ENCODE data around the gene FBXO10. TPM values are rescaled to one million over a fixed set of nuclear protein-coding genes. Genes with fewer than 3 reads are reported as not detected.
"Not testable (repeated sequence)": the region's sequence is repeated elsewhere in the genome, so short reads cannot be mapped to it uniquely, and the experiment has no call there.

The FBXO10 gene
- total RNA-seq, 4 donors from 2014 or later: 4.2 to 16.5 (median 6.8) TPM

DNA sequence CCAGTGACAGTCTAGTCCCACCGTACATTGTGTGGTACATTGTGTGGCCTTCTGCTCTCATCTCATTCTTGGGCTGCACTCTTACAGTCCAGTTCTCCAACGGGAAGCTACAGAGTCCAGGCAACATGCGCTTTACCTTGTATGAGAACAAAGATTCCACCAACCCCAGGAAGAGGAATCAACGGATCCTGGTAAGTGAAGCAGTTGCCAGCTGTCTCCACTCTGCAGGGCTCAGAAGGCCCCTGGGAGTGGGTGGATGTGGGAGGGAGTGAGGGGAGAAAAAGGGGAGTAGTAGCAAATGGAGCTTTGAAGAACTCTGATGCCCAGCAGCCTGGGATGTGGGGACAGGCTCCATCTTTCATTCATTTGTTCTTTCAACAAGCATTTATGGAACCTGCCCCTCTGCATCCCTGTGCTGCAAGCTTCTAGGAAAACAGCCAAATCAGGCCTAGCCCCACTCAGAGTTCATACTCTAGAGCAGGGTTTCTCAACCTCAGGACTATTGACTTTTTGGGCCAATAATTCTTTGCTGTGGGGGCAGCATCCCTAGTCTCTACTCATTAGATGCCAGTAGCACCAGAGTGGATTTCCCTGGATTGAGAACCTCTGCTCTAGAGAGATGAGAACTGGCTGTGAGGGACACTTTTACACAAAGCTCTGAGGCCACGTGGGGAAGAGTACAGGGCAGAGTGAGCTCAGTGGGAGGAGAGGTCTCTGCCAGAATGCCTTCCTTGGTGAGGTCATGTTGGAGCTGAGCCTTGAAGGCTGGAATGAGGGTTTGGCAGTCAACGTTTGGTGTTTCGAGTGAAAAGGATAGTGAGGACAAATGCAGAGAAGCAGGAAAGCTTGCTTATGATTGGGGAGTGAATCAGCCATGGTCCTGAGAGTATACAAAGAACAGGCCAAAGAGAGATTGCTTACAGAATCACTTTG lies 89.3 kb downstream of the FBXO10 start:
- TF ChIP-seq POLR2A (IDR thresholded peaks at IDR 0.05) (no peak), POLR2AphosphoS5 (IDR thresholded peaks at IDR 0.05) (peak in 2 of 3 donors; percentile 12 to 55)
- Histone ChIP-seq H3K9me3 (no peaks in the 10 kb centered on the region), H3K36me3 (peaks cover 0 to 19% (median 0%) of the 10 kb centered on the region in 4 donors), H3K4me3 (peak overlapping the region in 3 of 4 donors; percentile 62 to 90 (median 64)), H3K27ac (peak overlapping the region; percentile 82 to 88 (median 86)), H3K27me3 (no peaks in the 10 kb centered on the region), H3K4me1 (peaks cover 16 to 23% (median 19%) of the 10 kb centered on the region in 4 donors)
- intact Hi-C loops (cut with DNase I; ENCODE audit: low total_unique reads): no loop called here
- WGBS, 2 donors (ENCODE audit: low coverage in 1 of 2): 12 to 40% methylated on average over 3 to 7 of the region's 7 CpGs
- peak; percentile 31 for DNase-seq
- in situ Hi-C loops (cut with MboI; ENCODE audit: low pct_ligation_motif_present in 1 of 4, low pct_unique_long_range_greater_than_20kb in 1 of 4, low sequenced_read_pairs in 3 of 4): loop anchor here in 2 of 4 donors (10.0 to 25.0 kb wide), 2 partner anchors 108 to 425 kb away; partner anchors contain the start of genes TOMM5 (in 2 of the 2) and SLC25A51 (in 1 of the 2)

DNA sequence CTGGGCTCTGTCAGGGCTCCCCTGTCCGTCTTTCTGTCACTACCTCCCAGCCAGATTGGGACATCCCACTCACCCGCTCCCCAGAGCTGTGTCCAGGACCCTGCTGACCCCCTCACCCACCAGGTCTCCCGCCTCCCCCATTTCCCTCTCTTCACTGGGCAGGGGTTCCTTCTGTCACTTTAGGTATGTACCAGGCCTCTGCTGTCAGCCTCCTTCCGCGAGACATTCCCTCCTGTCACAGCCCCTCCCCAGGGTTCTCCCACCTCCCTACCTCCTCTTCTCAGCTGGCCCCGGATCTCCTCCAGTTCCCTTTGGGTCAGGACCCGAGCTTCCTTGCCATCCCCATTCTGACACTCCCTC lies 89.9 kb downstream of the FBXO10 start:
- no peaks in the 10 kb centered on the region for H3K9me3 ChIP-seq
- H3K27me3 ChIP-seq: no peaks in the 10 kb centered on the region
- H3K27ac ChIP-seq: peak overlapping the region; percentile 82 to 88 (median 86)
- H3K4me3 ChIP-seq: peak overlapping the region; percentile 57 to 90 (median 63)
- WGBS, 2 donors (ENCODE audit: low coverage in 1 of 2): 0 to 2% methylated on average over 1 to 7 of the region's 7 CpGs
- H3K36me3 ChIP-seq: peaks cover 0 to 16% (median 0%) of the 10 kb centered on the region in 4 donors
- H3K4me1 ChIP-seq: peaks cover 16 to 23% (median 19%) of the 10 kb centered on the region in 4 donors
- intact Hi-C loops (cut with DNase I; ENCODE audit: low total_unique reads) (no loop called here), in situ Hi-C loops (cut with MboI; ENCODE audit: low pct_ligation_motif_present in 1 of 4, low pct_unique_long_range_greater_than_20kb in 1 of 4, low sequenced_read_pairs in 3 of 4) (loop anchor here in 2 of 4 donors (10.0 to 25.0 kb wide), 2 partner anchors 109 to 426 kb away; partner anchors contain the start of genes TOMM5 (in 2 of the 2) and SLC25A51 (in 1 of the 2))
- no peak for DNase-seq
- no peak for TF ChIP-seq EP300 (IDR thresholded peaks at IDR 0.05; ENCODE audit: low read depth)
- TF ChIP-seq CTCF (IDR thresholded peaks at IDR 0.05): no peak
- TF ChIP-seq POLR2A (IDR thresholded peaks at IDR 0.05): no peak
- TF ChIP-seq POLR2AphosphoS5 (IDR thresholded peaks at IDR 0.05): no peak

GRCh38 chr9:37485389-37486255 lies 90.6 kb downstream of the FBXO10 start, which contains the start of gene POLR1E:
POLR1E (plus strand) TSS chr9:37485948; CDS start chr9:37486048, 100 bp downstream.
- Histone ChIP-seq H3K9me3 (no peaks in the 10 kb centered on the region), H3K27ac (peak within 1 kb of the TSS; percentile 82 to 88 (median 86)), H3K4me1 (peaks cover 16 to 23% (median 19%) of the 10 kb centered on the region in 4 donors), H3K4me3 (peak within 1 kb of the TSS; percentile 57 to 90 (median 63)), H3K27me3 (no peaks in the 10 kb centered on the region), H3K36me3 (peaks cover 0 to 9% (median 0%) of the 10 kb centered on the region in 4 donors)
- in situ Hi-C loops (cut with MboI; ENCODE audit: low pct_ligation_motif_present in 1 of 4, low pct_unique_long_range_greater_than_20kb in 1 of 4, low sequenced_read_pairs in 3 of 4): loop anchor here in 2 of 4 donors (10.0 to 25.0 kb wide), 2 partner anchors 109 to 427 kb away; partner anchors contain the start of genes TOMM5 (in 2 of the 2) and SLC25A51 (in 1 of the 2)
- TF ChIP-seq CTCF (IDR thresholded peaks at IDR 0.05) (no peak), POLR2A (IDR thresholded peaks at IDR 0.05) (peak; percentile 76), POLR2AphosphoS5 (IDR thresholded peaks at IDR 0.05) (peak; percentile 85 to 89 (median 86))
- peak; percentile 97 for DNase-seq
- intact Hi-C loops (cut with DNase I; ENCODE audit: low total_unique reads): no loop called here
- 6% methylated on average over 53 of the region's 56 CpGs; no CpG with 5 or more reads in 1 of the 2 donors for WGBS, 2 donors (ENCODE audit: low coverage in 1 of 2)

DNA sequence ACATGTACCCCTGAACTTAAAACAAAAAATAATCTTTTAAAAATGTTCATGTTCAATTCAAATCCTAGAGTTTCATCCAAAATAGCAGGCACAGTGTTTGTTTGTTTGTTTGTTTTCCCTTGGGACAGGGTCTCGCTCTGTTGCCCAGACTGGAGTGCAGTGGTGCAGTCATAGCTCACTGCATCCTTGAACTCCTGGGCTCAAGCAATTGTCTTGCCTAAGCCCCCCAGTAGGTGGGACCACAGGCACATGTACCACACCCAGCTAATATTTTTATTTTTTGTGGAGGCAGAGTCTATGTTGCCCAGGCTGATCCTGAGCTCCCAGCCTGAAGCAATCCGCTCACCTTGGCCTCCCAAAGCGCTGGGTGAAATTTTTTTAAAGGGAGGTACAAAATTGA lies 95.4 kb downstream of the FBXO10 start:
- H3K36me3 ChIP-seq: no peaks in the 10 kb centered on the region
- in situ Hi-C loops (cut with MboI; ENCODE audit: low pct_ligation_motif_present in 1 of 4, low pct_unique_long_range_greater_than_20kb in 1 of 4, low sequenced_read_pairs in 3 of 4) (loop anchor here in 2 of 4 donors (10.0 to 25.0 kb wide), 2 partner anchors 114 to 432 kb away; partner anchors contain the start of genes TOMM5 (in 2 of the 2) and SLC25A51 (in 1 of the 2)), intact Hi-C loops (cut with DNase I; ENCODE audit: low total_unique reads) (no loop called here)
- TF ChIP-seq POLR2A (IDR thresholded peaks at IDR 0.05) (no peak), CTCF (IDR thresholded peaks at IDR 0.05) (no peak), EP300 (IDR thresholded peaks at IDR 0.05; ENCODE audit: low read depth) (no peak), POLR2AphosphoS5 (IDR thresholded peaks at IDR 0.05) (no peak)
- H3K27ac ChIP-seq: no peak overlapping the region
- H3K27me3 ChIP-seq: no peaks in the 10 kb centered on the region
- no peak overlapping the region for H3K4me3 ChIP-seq
- peaks cover 0 to 5% (median 2%) of the 10 kb centered on the region in 4 donors for H3K4me1 ChIP-seq
- DNase-seq: no peak
- H3K9me3 ChIP-seq: no peaks in the 10 kb centered on the region
- WGBS, 2 donors (ENCODE audit: low coverage in 1 of 2): 83 to 87% methylated on average over 2 to 3 of the region's 3 CpGs

DNA sequence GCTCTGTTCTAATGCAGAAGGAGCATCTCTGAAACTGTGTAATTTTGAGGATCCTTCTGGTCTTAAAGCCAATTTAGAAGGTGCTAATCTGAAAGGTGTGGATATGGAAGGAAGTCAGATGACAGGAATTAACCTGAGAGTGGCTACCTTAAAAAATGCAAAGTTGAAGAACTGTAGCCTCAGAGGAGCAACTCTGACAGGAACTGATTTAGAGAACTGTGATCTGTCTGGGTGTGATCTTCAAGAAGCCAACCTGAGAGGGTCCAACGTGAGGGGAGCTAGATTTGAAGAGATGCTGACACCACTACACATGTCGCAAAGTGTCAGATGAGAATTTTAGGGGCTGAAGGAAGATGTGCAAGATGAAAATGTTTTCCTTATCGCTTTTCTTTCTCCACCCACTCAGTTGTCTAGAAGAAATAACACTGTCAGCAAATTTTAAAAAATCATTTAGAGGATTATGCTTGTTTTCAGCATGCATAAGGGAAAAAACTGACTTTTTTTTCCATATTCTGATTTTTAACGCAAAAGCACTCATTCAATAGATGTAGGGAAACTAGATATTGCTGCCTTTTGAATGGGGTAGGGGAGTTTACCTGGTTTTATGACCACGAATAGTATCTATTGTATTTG lies 98.1 kb downstream of the FBXO10 start:
- H3K4me1 ChIP-seq; intact Hi-C loops (cut with DNase I; ENCODE audit: low total_unique reads); H3K27ac ChIP-seq; H3K9me3 ChIP-seq; DNase-seq; H3K27me3 ChIP-seq; H3K4me3 ChIP-seq; H3K36me3 ChIP-seq: not testable (repeated sequence)
- in situ Hi-C loops (cut with MboI; ENCODE audit: low pct_ligation_motif_present in 1 of 4, low pct_unique_long_range_greater_than_20kb in 1 of 4, low sequenced_read_pairs in 3 of 4): loop anchor here in 1 of 4 donors (25.0 kb wide), 1 partner anchor 434 kb away; the partner anchor contains the start of gene SLC25A51
- WGBS, 2 donors (ENCODE audit: low coverage in 1 of 2): 59 to 65% methylated on average over 4 to 5 of the region's 5 CpGs

DNA sequence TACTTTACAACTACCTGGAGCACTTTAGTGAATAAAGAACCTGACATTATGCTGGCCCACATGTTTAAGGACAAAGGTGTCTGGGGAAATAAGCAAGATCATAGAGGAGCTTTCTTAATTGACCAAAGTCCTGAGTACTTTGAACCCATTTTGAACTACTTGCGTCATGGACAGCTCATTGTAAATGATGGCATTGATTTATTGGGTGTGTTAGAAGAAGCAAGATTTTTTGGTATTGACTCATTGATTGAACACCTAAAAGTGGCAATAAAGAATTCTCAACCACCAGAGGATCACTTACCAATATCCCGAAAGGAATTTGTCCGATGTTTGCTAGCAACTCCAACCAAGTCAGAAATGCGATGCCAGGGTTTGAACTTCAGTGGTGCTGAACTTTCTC lies 98.7 kb downstream of the FBXO10 start:
- H3K27ac ChIP-seq; H3K9me3 ChIP-seq; H3K4me1 ChIP-seq; intact Hi-C loops (cut with DNase I; ENCODE audit: low total_unique reads); DNase-seq; H3K4me3 ChIP-seq; H3K36me3 ChIP-seq; H3K27me3 ChIP-seq: not testable (repeated sequence)
- in situ Hi-C loops (cut with MboI; ENCODE audit: low pct_ligation_motif_present in 1 of 4, low pct_unique_long_range_greater_than_20kb in 1 of 4, low sequenced_read_pairs in 3 of 4): loop anchor here in 1 of 4 donors (25.0 kb wide), 1 partner anchor 435 kb away; the partner anchor contains the start of gene SLC25A51
- WGBS, 2 donors (ENCODE audit: low coverage in 1 of 2): 77 to 85% methylated on average over 3 to 4 of the region's 4 CpGs
